HL-60 (cell line): Measurements from ENCODE around the gene BUD31.

ENCODE experiments used
- CTCF ChIP-seq: IDR thresholded peaks from one replicate; pipeline ENCODE4 v1.5.1; 2011; ENCODE audit warnings: low read length, control low read depth, inconsistent platforms; ENCODE audit not compliant: insufficient read depth
- POLR2AphosphoS5 ChIP-seq: IDR thresholded peaks from 2 replicates; pipeline ENCODE4 v1.6.1; 2012; ENCODE audit warnings: low read depth
- REST ChIP-seq: IDR thresholded peaks from 2 replicates; pipeline ENCODE4 v1.6.1; 2012; ENCODE audit warnings: low read depth; ENCODE audit not compliant: insufficient replicate concordance
- SPI1 ChIP-seq: IDR thresholded peaks from 2 replicates; pipeline ENCODE4 v1.6.1; 2012; ENCODE audit warnings: low read depth, mild to moderate bottlenecking, borderline replicate concordance

GRCh38 chr7:99392046-99392445, 16.7 kb upstream of the BUD31 start:
- TF ChIP-seq SPI1 (no peak), CTCF (no peak), POLR2AphosphoS5 (no peak; the same call in 1 of the 2 replicates), REST (no peak)
